ENCODE results near the gene SERPINB4.

- no peak for TF ChIP-seq POLR2AphosphoS5 (IDR thresholded peaks at IDR 0.05; ENCODE audit: low read depth, low read length)
- no peak for TF ChIP-seq JUN (IDR thresholded peaks at IDR 0.05; ENCODE audit: low read depth, low read length)
- TF ChIP-seq EP300 (IDR thresholded peaks at IDR 0.05; ENCODE audit: borderline replicate concordance in 1 of 2, low read depth in 2 of 2, low read length in 2 of 2) = no peak
- TF ChIP-seq POLR2A (IDR thresholded peaks at IDR 0.05; ENCODE audit: control extremely low read depth in 1 of 2, low read depth in 2 of 2, low read length in 2 of 2) = no peak
Observed at GRCh38 chr18:63604791-63605567, 39.1 kb downstream of the SERPINB4 start.

Data from H1 (cell line).